GM13977 (cell line): ENCODE results near the gene BORCS6.

Source experiments
- DNase-seq: peaks from one replicate; pipeline ENCODE4 v3.0.0; 2012; ENCODE audit warnings: low spot score
- CTCF ChIP-seq: IDR thresholded peaks from 2 replicates; pipeline ENCODE4 v1.5.1; 2012; ENCODE audit warnings: mild to moderate bottlenecking, control low read depth; ENCODE audit not compliant: insufficient read depth; ENCODE audit errors: extremely low read depth, missing control alignments
- in situ Hi-C: fragments of 300-500 bp; cut with MboI; formaldehyde crosslinking; loops from one replicate; pipeline ENCODE4 v1.12.0; 2022; ENCODE audit warnings: low sequenced_read_pairs, low pct_unique_long_range_greater_than_20kb, mixed read lengths, inconsistent platforms; ENCODE audit not compliant: unreplicated experiment

The BORCS6 gene

DNA sequence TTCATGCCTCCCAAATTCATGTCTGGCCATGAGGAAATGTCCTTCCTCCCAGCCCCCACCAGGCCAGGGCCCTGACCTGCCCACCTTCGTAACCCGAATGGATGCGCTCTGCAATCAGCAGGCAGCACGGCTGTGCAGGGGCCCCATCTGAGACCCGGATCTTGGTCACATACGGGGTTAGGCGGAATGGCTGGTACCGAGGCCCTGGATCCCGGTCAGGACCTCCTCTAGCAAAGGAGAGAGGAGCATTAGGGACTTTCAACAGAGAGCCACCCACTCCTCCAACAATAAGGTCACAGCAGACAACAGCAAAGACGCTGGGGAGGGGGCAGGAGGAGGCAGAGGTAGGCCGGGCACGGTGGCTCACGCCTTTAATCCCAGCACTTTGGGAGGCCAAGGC, 41.4 kb downstream of the BORCS6 start:
- TF ChIP-seq CTCF = no peak
- in situ Hi-C loops = no loop called here

GRCh38 chr17:8147805-8148404, 42.1 kb downstream of the BORCS6 start:
- in situ Hi-C loops = no loop called here
- no peak for TF ChIP-seq CTCF
- no peak for DNase-seq

More for the DNA sequence above, 41.4 kb downstream of the BORCS6 start:
- DNase-seq = no peak

- in situ Hi-C loops = no loop called here
- TF ChIP-seq CTCF = no peak
- DNase-seq = no peak
Observed at GRCh38 chr17:8147141-8147804, 42.7 kb downstream of the BORCS6 start.

DNA sequence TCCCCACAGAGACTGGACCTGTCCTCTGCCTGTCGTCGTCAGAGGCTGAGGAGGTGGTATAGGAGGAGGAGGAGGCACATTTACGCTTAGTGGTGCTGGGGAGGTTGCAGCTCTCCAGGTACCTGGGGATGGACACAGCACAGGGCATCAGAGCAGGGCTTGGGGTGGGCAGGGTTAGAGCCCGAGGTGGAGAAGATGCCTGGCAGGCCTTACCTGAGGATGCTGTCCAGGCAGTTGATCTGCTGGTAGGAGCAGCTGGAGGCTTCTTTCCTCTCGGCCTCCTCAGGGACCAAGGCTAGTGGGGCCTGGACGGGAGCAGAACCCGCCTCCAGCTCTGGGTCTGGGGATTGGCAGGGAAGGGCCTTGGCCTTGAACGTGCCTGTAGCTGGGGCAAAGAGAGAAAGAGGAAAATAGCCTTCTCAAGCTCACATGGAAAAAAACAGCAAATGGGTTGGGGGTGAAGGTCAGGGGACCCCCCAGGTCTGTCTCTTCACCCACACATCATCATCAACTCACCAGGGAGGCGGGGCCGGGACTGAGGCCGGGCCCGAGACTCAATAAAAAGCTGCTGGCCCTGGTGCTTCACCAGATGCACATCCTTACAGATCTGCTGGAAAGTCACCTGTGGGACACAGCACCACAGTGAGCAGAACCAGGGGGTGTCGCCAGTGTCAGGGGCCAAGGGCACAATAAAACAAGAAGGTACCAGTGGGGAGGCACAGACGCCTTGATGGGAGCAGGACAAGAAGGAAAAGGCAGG, 43.4 kb downstream of the BORCS6 start:
- no peak for DNase-seq
- TF ChIP-seq CTCF = no peak
- in situ Hi-C loops = no loop called here

GRCh38 chr17:8145811-8146210, 44.2 kb downstream of the BORCS6 start:
- in situ Hi-C loops = no loop called here

More at GRCh38 chr17:8145811-8146210, 44.2 kb downstream of the BORCS6 start:
- no peak for TF ChIP-seq CTCF
- no peak for DNase-seq
